Fibroblast of the aortic adventitia (primary cell): ENCODE data around the gene CMTM5. TPM values are rescaled to one million over a fixed set of nuclear protein-coding genes. Genes with fewer than 3 reads are reported as not detected.

ENCODE experiments used
- DNase-seq: peaks from one replicate; pipeline ENCODE4 v3.0.0-alpha.2; 2010; ENCODE audit warnings: low read depth
- H3K4me3 ChIP-seq: 2 replicates; pipeline ENCODE4 v1.5.1; 2011; ENCODE audit warnings: low read depth, mild to moderate bottlenecking, control low read depth, low read length, moderate library complexity
- total RNA-seq: library from RNA; depleted of rRNA; stranded (reverse); fragments of >200 nt; gene quantifications from 2 replicates; pipeline ENCODE4 v1.2.3, GENCODE V29; 2012; ENCODE audit warnings: low replicate concordance
- TF ChIP-seq, protein P1 (sequence below): IDR thresholded peaks from 2 replicates; pipeline ENCODE4 v1.5.1; 2011; ENCODE audit warnings: mild to moderate bottlenecking, low read length, control low read depth, inconsistent platforms; ENCODE audit not compliant: insufficient read depth

The CMTM5 gene
- total RNA-seq, 1 donor: not detected

- no peak overlapping the region for H3K4me3 ChIP-seq
- TF ChIP-seq, protein P1, sequence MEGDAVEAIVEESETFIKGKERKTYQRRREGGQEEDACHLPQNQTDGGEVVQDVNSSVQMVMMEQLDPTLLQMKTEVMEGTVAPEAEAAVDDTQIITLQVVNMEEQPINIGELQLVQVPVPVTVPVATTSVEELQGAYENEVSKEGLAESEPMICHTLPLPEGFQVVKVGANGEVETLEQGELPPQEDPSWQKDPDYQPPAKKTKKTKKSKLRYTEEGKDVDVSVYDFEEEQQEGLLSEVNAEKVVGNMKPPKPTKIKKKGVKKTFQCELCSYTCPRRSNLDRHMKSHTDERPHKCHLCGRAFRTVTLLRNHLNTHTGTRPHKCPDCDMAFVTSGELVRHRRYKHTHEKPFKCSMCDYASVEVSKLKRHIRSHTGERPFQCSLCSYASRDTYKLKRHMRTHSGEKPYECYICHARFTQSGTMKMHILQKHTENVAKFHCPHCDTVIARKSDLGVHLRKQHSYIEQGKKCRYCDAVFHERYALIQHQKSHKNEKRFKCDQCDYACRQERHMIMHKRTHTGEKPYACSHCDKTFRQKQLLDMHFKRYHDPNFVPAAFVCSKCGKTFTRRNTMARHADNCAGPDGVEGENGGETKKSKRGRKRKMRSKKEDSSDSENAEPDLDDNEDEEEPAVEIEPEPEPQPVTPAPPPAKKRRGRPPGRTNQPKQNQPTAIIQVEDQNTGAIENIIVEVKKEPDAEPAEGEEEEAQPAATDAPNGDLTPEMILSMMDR: no peak
- no peak for DNase-seq
Observed at GRCh38 chr14:23358553-23359166, 18.2 kb upstream of the CMTM5 start.

GRCh38 chr14:23359167-23359626 lies 17.6 kb upstream of the CMTM5 start:
- H3K4me3 ChIP-seq: no peak overlapping the region
- TF ChIP-seq, protein P1: no peak
- DNase-seq: no peak

GRCh38 chr14:23359722-23360447 lies 17.0 kb upstream of the CMTM5 start:
- DNase-seq: no peak
- no peak overlapping the region for H3K4me3 ChIP-seq
- TF ChIP-seq, protein P1: no peak

- TF ChIP-seq, protein P1: no peak
- no peak overlapping the region for H3K4me3 ChIP-seq
- no peak for DNase-seq
Observed at GRCh38 chr14:23360496-23360895, 16.4 kb upstream of the CMTM5 start.

- no peak overlapping the region for H3K4me3 ChIP-seq
- TF ChIP-seq, protein P1: no peak
- peak; percentile 18 for DNase-seq
Observed at GRCh38 chr14:23361320-23361719, 15.5 kb upstream of the CMTM5 start.

GRCh38 chr14:23361763-23362162 lies 15.1 kb upstream of the CMTM5 start:
- no peak for DNase-seq
- no peak overlapping the region for H3K4me3 ChIP-seq
- TF ChIP-seq, protein P1: no peak

GRCh38 chr14:23362200-23362599 lies 14.6 kb upstream of the CMTM5 start:
- TF ChIP-seq, protein P1: peak; percentile 15
- DNase-seq: peak; percentile 10

More at GRCh38 chr14:23362200-23362599, 14.6 kb upstream of the CMTM5 start:
- H3K4me3 ChIP-seq: no peak overlapping the region
